ENCODE measurements around the gene C8G. TPM values are rescaled to one million over a fixed set of nuclear protein-coding genes. Genes with fewer than 3 reads are reported as not detected.

The C8G gene
- total and polyA plus RNA-seq, 2 of the 13 experiments (the other 11 are each of a cell fraction or from before 2014, with no cell fraction given) = 4.9 to 12.8 TPM

DNA sequence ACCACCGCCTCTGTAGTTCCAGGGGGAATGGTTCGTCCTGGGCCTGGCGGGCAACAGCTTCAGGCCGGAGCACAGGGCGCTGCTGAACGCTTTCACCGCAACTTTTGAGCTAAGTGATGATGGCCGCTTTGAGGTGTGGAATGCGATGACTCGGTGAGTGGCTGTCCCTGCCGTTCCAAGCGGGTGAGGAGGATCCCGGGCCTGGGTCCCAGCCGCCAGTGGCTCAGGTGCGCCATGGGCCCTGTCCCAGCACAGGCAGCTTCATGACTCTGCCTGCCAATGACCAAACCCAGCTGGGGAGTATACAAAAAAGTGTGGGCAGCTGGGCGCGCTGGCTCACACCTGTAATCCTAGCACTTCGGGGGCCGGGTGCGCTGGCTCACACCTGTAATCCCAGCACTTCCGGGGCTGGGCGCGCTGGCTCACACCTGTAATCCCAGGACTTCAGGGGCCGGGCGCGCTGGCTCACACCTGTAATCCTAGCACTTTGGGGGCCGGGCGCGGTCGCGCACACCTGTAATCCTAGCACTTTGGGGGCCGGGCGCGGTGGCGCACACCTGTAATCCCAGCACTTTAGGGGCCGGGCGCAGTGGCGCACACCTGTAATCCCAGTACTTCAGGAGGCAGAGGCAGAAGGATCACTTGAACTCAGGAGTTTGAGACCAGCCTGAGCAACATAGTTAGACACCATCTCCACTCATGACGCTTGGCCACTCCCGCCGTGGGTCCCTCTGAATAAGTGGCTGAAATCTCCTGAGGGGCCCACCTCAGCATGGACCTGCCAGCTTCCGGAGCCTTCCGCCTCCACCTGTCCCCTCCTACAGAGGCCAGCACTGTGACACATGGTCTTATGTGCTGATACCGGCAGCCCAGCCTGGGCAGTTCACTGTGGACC is 8.1 kb downstream of the C8G start:
- FAIRE-seq (no peak), DNase-seq (ENCODE audit: low spot score) (no peak), ATAC-seq (no peak)
- Histone ChIP-seq H3K9ac (ENCODE audit: insufficient read depth, low read depth, low read length) (no peak overlapping the region), H3K4me1 (ENCODE audit: insufficient read depth, low read length) (peaks cover 25% of the 10 kb centered on the region), H3K36me3 (replicated peaks in 1 of 2; ENCODE audit: control insufficient read depth in 1 of 2, insufficient read depth in 2 of 2, low read length in 2 of 2) (no peaks in the 10 kb centered on the region), H3K4me2 (ENCODE audit: low read depth, low read length) (no peak overlapping the region), H3K9me3 (ENCODE audit: low read length) (no peaks in the 10 kb centered on the region), H3K79me2 (ENCODE audit: insufficient read depth, low read length) (peaks cover 5% of the 10 kb centered on the region), H3K27ac (ENCODE audit: extremely low read length, insufficient read depth, low read length) (no peak overlapping the region), H2AFZ (ENCODE audit: low read length) (no peak overlapping the region), H3K4me3 (replicated peaks in 1 of 3; ENCODE audit: insufficient read depth in 1 of 3, low read depth in 2 of 3, low read length in 3 of 3) (no peak overlapping the region), H4K20me1 (ENCODE audit: insufficient read depth, low read length) (no peaks in the 10 kb centered on the region), H3K27me3 (ENCODE audit: control insufficient read depth in 1 of 2, insufficient read depth in 2 of 2, low read length in 2 of 2) (peaks cover under 1 to 1% of the 10 kb centered on the region in 2 experiments; a peak in 1 of 5 replicates)
- ChIA-PET POLR2A (no interaction called here), CTCF (ENCODE audit: low intra/inter-chr PET ratio, low total read pairs) (no interaction called here)
- intact Hi-C loops (cut with micrococcal nuclease; ENCODE audit: unreplicated experiment) = no loop called here
- WGBS (ENCODE audit: low lambda C conversion rate) = 95% methylated on average over 14 of the region's 44 CpGs
- in situ Hi-C loops (cut with HindIII; ENCODE audit: extremely low pct_ligation_motif_present, low pct_unique_long_range_greater_than_20kb) = no loop called here
- BruUV-seq (replicated peaks) = no TSS peak
- no peak for TF ChIP-seq ZNF317 (CRISPR knock-in tag; IDR thresholded peaks at IDR 0.05)
- TF ChIP-seq ZSCAN21 (CRISPR knock-in tag; IDR thresholded peaks at IDR 0.05; ENCODE audit: borderline replicate concordance) = no peak
- TF ChIP-seq HMG20B (CRISPR knock-in tag; conservative IDR thresholded peaks at IDR 0.05) = no peak
- no peak for TF ChIP-seq REXO4 (CRISPR knock-in tag; IDR thresholded peaks at IDR 0.05; ENCODE audit: borderline replicate concordance)
- TF ChIP-seq PHF21A (CRISPR knock-in tag; IDR thresholded peaks at IDR 0.05) = no peak
- TF ChIP-seq RFXANK (CRISPR knock-in tag; IDR thresholded peaks at IDR 0.05) = no peak
- TF ChIP-seq ZNF496 (CRISPR knock-in tag; IDR thresholded peaks at IDR 0.05; ENCODE audit: insufficient replicate concordance) = no peak
- no peak for TF ChIP-seq ZNF501 (CRISPR knock-in tag; IDR thresholded peaks at IDR 0.05)
- no peak for TF ChIP-seq NFYB (CRISPR knock-in tag; IDR thresholded peaks at IDR 0.05)
- no peak for TF ChIP-seq ZSCAN29 (CRISPR knock-in tag; conservative IDR thresholded peaks at IDR 0.05)
- TF ChIP-seq ZNF780A (CRISPR knock-in tag; IDR thresholded peaks at IDR 0.05) = no peak
- TF ChIP-seq HNRNPLL (IDR thresholded peaks at IDR 0.05; ENCODE audit: low read depth, low read length, poor library complexity, severe bottlenecking) = no peak
- TF ChIP-seq POLR2AphosphoS5 (IDR thresholded peaks at IDR 0.05; ENCODE audit: low read depth, low read length) = no peak
- TF ChIP-seq, protein P1, sequence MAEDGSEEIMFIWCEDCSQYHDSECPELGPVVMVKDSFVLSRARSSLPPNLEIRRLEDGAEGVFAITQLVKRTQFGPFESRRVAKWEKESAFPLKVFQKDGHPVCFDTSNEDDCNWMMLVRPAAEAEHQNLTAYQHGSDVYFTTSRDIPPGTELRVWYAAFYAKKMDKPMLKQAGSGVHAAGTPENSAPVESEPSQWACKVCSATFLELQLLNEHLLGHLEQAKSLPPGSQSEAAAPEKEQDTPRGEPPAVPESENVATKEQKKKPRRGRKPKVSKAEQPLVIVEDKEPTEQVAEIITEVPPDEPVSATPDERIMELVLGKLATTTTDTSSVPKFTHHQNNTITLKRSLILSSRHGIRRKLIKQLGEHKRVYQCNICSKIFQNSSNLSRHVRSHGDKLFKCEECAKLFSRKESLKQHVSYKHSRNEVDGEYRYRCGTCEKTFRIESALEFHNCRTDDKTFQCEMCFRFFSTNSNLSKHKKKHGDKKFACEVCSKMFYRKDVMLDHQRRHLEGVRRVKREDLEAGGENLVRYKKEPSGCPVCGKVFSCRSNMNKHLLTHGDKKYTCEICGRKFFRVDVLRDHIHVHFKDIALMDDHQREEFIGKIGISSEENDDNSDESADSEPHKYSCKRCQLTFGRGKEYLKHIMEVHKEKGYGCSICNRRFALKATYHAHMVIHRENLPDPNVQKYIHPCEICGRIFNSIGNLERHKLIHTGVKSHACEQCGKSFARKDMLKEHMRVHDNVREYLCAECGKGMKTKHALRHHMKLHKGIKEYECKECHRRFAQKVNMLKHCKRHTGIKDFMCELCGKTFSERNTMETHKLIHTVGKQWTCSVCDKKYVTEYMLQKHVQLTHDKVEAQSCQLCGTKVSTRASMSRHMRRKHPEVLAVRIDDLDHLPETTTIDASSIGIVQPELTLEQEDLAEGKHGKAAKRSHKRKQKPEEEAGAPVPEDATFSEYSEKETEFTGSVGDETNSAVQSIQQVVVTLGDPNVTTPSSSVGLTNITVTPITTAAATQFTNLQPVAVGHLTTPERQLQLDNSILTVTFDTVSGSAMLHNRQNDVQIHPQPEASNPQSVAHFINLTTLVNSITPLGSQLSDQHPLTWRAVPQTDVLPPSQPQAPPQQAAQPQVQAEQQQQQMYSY (CRISPR knock-in tag; IDR thresholded peaks at IDR 0.05) = no peak
- TF ChIP-seq, protein P2, sequence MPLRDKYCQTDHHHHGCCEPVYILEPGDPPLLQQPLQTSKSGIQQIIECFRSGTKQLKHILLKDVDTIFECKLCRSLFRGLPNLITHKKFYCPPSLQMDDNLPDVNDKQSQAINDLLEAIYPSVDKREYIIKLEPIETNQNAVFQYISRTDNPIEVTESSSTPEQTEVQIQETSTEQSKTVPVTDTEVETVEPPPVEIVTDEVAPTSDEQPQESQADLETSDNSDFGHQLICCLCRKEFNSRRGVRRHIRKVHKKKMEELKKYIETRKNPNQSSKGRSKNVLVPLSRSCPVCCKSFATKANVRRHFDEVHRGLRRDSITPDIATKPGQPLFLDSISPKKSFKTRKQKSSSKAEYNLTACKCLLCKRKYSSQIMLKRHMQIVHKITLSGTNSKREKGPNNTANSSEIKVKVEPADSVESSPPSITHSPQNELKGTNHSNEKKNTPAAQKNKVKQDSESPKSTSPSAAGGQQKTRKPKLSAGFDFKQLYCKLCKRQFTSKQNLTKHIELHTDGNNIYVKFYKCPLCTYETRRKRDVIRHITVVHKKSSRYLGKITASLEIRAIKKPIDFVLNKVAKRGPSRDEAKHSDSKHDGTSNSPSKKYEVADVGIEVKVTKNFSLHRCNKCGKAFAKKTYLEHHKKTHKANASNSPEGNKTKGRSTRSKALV (CRISPR knock-in tag; IDR thresholded peaks at IDR 0.05) = no peak
- TF ChIP-seq TCF7L2 (IDR thresholded peaks at IDR 0.05; ENCODE audit: low read depth, low read length) = no peak
- no peak for TF ChIP-seq MLLT10 (CRISPR knock-in tag; IDR thresholded peaks at IDR 0.05)
- TF ChIP-seq ZNF343 (CRISPR knock-in tag; IDR thresholded peaks at IDR 0.05) = no peak
- TF ChIP-seq ZNF615 (CRISPR knock-in tag; IDR thresholded peaks at IDR 0.05; ENCODE audit: borderline replicate concordance) = no peak
